ENCODE data around the gene CASTOR1. TPM values are rescaled to one million over a fixed set of nuclear protein-coding genes. Genes with fewer than 3 reads are reported as not detected.

CASTOR1 gene
- total RNA-seq, 2 donors from 2014 or later = 7.5 to 22.6 TPM

- Histone ChIP-seq H3K27ac (no peak overlapping the region), H3K4me3 (no peak overlapping the region), H3K9me3 (no peaks in the 10 kb centered on the region), H3K36me3 (peaks cover 73% of the 10 kb centered on the region), H3K27me3 (replicated peaks; ENCODE audit: insufficient read depth) (no peaks in the 10 kb centered on the region), H3K4me1 (ENCODE audit: control insufficient read depth in 1 of 2, low read depth in 2 of 2) (peaks cover 16 to 46% of the 10 kb centered on the region in 2 donors)
- DNase-seq (ENCODE audit: low spot score) (no peak), ATAC-seq (ENCODE audit: insufficient number of reproducible peaks, low FRiP score, low read depth) (no peak)
- TF ChIP-seq CTCF (IDR thresholded peaks at IDR 0.05) = no peak
Measured at GRCh38 chr22:30294066-30294465, 4.8 kb upstream of the CASTOR1 start.

GRCh38 chr22:30293026-30293425, 3.7 kb upstream of the CASTOR1 start:
- no peak overlapping the region for H3K27ac ChIP-seq
- H3K4me3 ChIP-seq = no peak overlapping the region
- ATAC-seq (ENCODE audit: insufficient number of reproducible peaks, low FRiP score, low read depth) (no peak), DNase-seq (ENCODE audit: low spot score) (no peak)
- H3K27me3 ChIP-seq (replicated peaks; ENCODE audit: insufficient read depth) = no peaks in the 10 kb centered on the region
- H3K9me3 ChIP-seq = no peaks in the 10 kb centered on the region
- no peak for TF ChIP-seq CTCF (IDR thresholded peaks at IDR 0.05)
- H3K36me3 ChIP-seq = peaks cover 64% of the 10 kb centered on the region
- peaks cover 16 to 46% of the 10 kb centered on the region in 2 donors for H3K4me1 ChIP-seq (ENCODE audit: control insufficient read depth in 1 of 2, low read depth in 2 of 2)

- Histone ChIP-seq H3K9me3 (no peaks in the 10 kb centered on the region), H3K27ac (peak overlapping the region; percentile 95 to 96), H3K4me3 (no peak overlapping the region), H3K27me3 (replicated peaks; ENCODE audit: insufficient read depth) (no peaks in the 10 kb centered on the region), H3K4me1 (ENCODE audit: control insufficient read depth in 1 of 2, low read depth in 2 of 2) (peaks cover 16 to 46% of the 10 kb centered on the region in 2 donors), H3K36me3 (peaks cover 57% of the 10 kb centered on the region)
- DNase-seq (ENCODE audit: low spot score) = no peak
- ATAC-seq (ENCODE audit: insufficient number of reproducible peaks, low FRiP score, low read depth) = no peak
- no peak for TF ChIP-seq CTCF (IDR thresholded peaks at IDR 0.05)
Measured at GRCh38 chr22:30292069-30292970, 3.0 kb upstream of the CASTOR1 start.

GRCh38 chr22:30291058-30291892, 2.0 kb upstream of the CASTOR1 start:
- Histone ChIP-seq H3K27me3 (replicated peaks; ENCODE audit: insufficient read depth) (no peaks in the 10 kb centered on the region), H3K9me3 (no peaks in the 10 kb centered on the region), H3K4me1 (ENCODE audit: control insufficient read depth in 1 of 2, low read depth in 2 of 2) (peaks cover 16 to 42% of the 10 kb centered on the region in 2 donors), H3K36me3 (peaks cover 49% of the 10 kb centered on the region), H3K27ac (peak overlapping the region; percentile 95 to 96), H3K4me3 (no peak overlapping the region)
- no peak for TF ChIP-seq CTCF (IDR thresholded peaks at IDR 0.05)
- ATAC-seq (ENCODE audit: insufficient number of reproducible peaks, low FRiP score, low read depth) (peak; percentile 35), DNase-seq (ENCODE audit: low spot score) (peak; percentile 84)
